ENCODE measurements around the gene TCFL5. TPM values are rescaled to one million over a fixed set of nuclear protein-coding genes. Genes with fewer than 3 reads are reported as not detected.
A peak's percentile ranks its signal among the peaks of the same experiment; 100 is the strongest.

The TCFL5 gene
- polyA plus RNA-seq, 3 donors, result 0.38 to 3.5 (median 0.89) TPM

GRCh38 chr20:62818592-62819493 lies 42.8 kb downstream of the TCFL5 start:
- no peaks in the 10 kb centered on the region for H3K79me2 ChIP-seq (ENCODE audit: insufficient read depth, low read length)
- Mint-ChIP-seq H3K4me3 (peak overlapping the region in 1 of 2 donors; percentile 76), H3K36me3 (peaks cover 0 to 3% of the 10 kb centered on the region in 2 donors), H3K4me1 (peaks cover 19% of the 10 kb centered on the region), H3K27me3 (ENCODE audit: low read depth in 3 of 3) (peaks cover 49 to 65% (median 54%) of the 10 kb centered on the region in 3 donors), H3K27ac (no peak overlapping the region), H3K9me3 (peaks cover 0 to 16% (median 0%) of the 10 kb centered on the region in 7 donors)
- intact Hi-C loops (cut with micrococcal nuclease), result no loop called here
- H3K9me3 ChIP-seq (replicated peaks in 1 of 2; ENCODE audit: control insufficient read depth in 1 of 2, insufficient read depth in 1 of 2, low read length in 2 of 2), result no peaks in the 10 kb centered on the region
- H3K4me1 ChIP-seq (ENCODE audit: control insufficient read depth in 1 of 2, insufficient read depth in 2 of 2, low read length in 2 of 2), result peaks cover 14 to 36% of the 10 kb centered on the region in 2 donors
- H3K4me3 ChIP-seq (replicated peaks in 1 of 3; ENCODE audit: low read depth in 2 of 3, low read length in 3 of 3), result no peak overlapping the region
- 12% methylated on average over 23 of the region's 25 CpGs for WGBS (ENCODE audit: insufficient coverage)
- peaks cover 35% of the 10 kb centered on the region for H4K20me1 ChIP-seq (ENCODE audit: insufficient read depth, low read length)
- no peak overlapping the region for H2AFZ ChIP-seq (ENCODE audit: insufficient read depth, low read depth, low read length, poor library complexity, severe bottlenecking)
- no peak overlapping the region for H3K27ac ChIP-seq (ENCODE audit: low read depth in 1 of 2, low read length in 2 of 2)
- H3K36me3 ChIP-seq (replicated peaks in 1 of 2; ENCODE audit: control insufficient read depth in 1 of 2, insufficient read depth in 2 of 2, low read length in 2 of 2), result peaks cover 0 to 3% of the 10 kb centered on the region in 2 donors
- no peak for TF ChIP-seq CTCF (IDR thresholded peaks at IDR 0.05)
- no peak overlapping the region for H3K4me2 ChIP-seq (replicated peaks; ENCODE audit: extremely low read depth, low read length, poor library complexity, severe bottlenecking)
- H3K27me3 ChIP-seq (ENCODE audit: control insufficient read depth in 2 of 2, insufficient read depth in 2 of 2, low read length in 2 of 2), result peaks cover 19 to 53% of the 10 kb centered on the region in 2 donors
- no peak for DNase-seq
- peak overlapping the region; percentile 15 for H3K9ac ChIP-seq (ENCODE audit: insufficient read depth, low read length, poor library complexity, severe bottlenecking)

DNA sequence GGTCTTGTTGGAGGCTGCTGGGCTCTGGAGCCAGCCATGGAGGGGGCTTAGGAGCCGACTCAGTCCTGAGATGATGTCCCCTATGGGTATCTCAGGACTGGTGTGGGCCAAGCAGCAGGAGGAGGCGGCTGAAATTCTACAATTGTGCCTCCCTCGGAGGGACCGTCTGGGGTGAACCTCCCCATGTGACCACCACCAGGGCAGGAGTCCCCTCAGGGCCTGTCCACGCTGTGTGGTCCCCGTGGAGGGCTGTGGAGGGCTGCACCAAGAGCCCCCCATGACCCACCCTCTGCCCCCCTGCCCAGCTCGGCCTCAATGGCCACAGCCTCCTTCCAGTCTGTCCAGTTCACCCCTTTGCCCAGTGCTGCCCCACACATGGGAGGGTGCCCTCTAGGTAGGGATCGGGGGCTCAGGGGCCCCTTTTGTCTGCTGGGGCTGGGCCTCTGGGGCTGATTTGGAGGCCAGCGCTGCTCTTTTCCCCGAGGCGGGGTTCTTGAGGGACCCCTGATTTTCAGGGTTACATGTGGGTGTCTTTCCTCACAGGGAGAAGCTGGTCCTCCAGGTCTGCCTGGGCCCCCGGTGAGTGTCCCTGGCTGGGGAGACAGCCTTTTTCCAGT lies 43.5 kb downstream of the TCFL5 start:
- peaks cover 0 to 16% (median 0%) of the 10 kb centered on the region in 7 donors for H3K9me3 Mint-ChIP-seq
- H3K27me3 Mint-ChIP-seq (ENCODE audit: low read depth in 3 of 3), result peaks cover 49 to 68% (median 55%) of the 10 kb centered on the region in 3 donors
- H4K20me1 ChIP-seq (ENCODE audit: insufficient read depth, low read length), result peaks cover 42% of the 10 kb centered on the region
- intact Hi-C loops (cut with micrococcal nuclease), result no loop called here
- H3K27ac Mint-ChIP-seq, result no peak overlapping the region
- H3K9me3 ChIP-seq (replicated peaks in 1 of 2; ENCODE audit: control insufficient read depth in 1 of 2, insufficient read depth in 1 of 2, low read length in 2 of 2), result no peaks in the 10 kb centered on the region
- peak overlapping the region in 1 of 2 donors; percentile 76 for H3K4me3 Mint-ChIP-seq
- WGBS (ENCODE audit: insufficient coverage), result 90% methylated on average over 8 of the region's 12 CpGs
- H3K79me2 ChIP-seq (ENCODE audit: insufficient read depth, low read length), result no peaks in the 10 kb centered on the region
- DNase-seq, result no peak
- peaks cover 19 to 53% of the 10 kb centered on the region in 2 donors for H3K27me3 ChIP-seq (ENCODE audit: control insufficient read depth in 2 of 2, insufficient read depth in 2 of 2, low read length in 2 of 2)
- no peak overlapping the region for H3K4me2 ChIP-seq (replicated peaks; ENCODE audit: extremely low read depth, low read length, poor library complexity, severe bottlenecking)
- H3K4me3 ChIP-seq (replicated peaks in 1 of 3; ENCODE audit: low read depth in 2 of 3, low read length in 3 of 3), result no peak overlapping the region
- no peak overlapping the region for H3K27ac ChIP-seq (ENCODE audit: low read depth in 1 of 2, low read length in 2 of 2)
- H3K4me1 Mint-ChIP-seq, result peaks cover 19% of the 10 kb centered on the region
- no peak for TF ChIP-seq CTCF (IDR thresholded peaks at IDR 0.05)
- H2AFZ ChIP-seq (ENCODE audit: insufficient read depth, low read depth, low read length, poor library complexity, severe bottlenecking), result no peak overlapping the region
- H3K36me3 Mint-ChIP-seq, result peaks cover 0 to 6% of the 10 kb centered on the region in 2 donors
- no peak overlapping the region for H3K9ac ChIP-seq (ENCODE audit: insufficient read depth, low read length, poor library complexity, severe bottlenecking)
- peaks cover 2 to 10% of the 10 kb centered on the region in 2 donors for H3K36me3 ChIP-seq (replicated peaks in 1 of 2; ENCODE audit: control insufficient read depth in 1 of 2, insufficient read depth in 2 of 2, low read length in 2 of 2)
- H3K4me1 ChIP-seq (ENCODE audit: control insufficient read depth in 1 of 2, insufficient read depth in 2 of 2, low read length in 2 of 2), result peaks cover 14 to 36% of the 10 kb centered on the region in 2 donors

Data from CD14-positive monocyte (primary cell).